Endodermal cell (in vitro differentiated cells): ENCODE data around the gene TBC1D4. TPM values are rescaled to one million over a fixed set of nuclear protein-coding genes. Genes with fewer than 3 reads are reported as not detected.

Source experiments
- DNase-seq: peaks from one replicate; pipeline ENCODE4 v3.0.0-alpha.2; 2017
- H3K27ac ChIP-seq: 2 replicates; pipeline ENCODE4 v1.5.1; 2013; ENCODE audit warnings: mild to moderate bottlenecking, low read depth, low read length, moderate library complexity
- H3K27me3 ChIP-seq: 2 replicates; pipeline ENCODE4 v1.6.1; 2013; ENCODE audit warnings: mild to moderate bottlenecking, low read length, moderate library complexity; ENCODE audit not compliant: insufficient read depth, control insufficient read depth, poor library complexity, severe bottlenecking
- H3K36me3 ChIP-seq: 2 replicates; pipeline ENCODE4 v1.7.0; 2013; ENCODE audit warnings: mild to moderate bottlenecking, low read length, moderate library complexity; ENCODE audit not compliant: control insufficient read depth, insufficient read depth
- H3K4me1 ChIP-seq: one replicate; pipeline ENCODE4 v1.7.0; 2013; ENCODE audit warnings: low read length; ENCODE audit not compliant: control insufficient read depth, insufficient read depth
- H3K4me3 ChIP-seq: 2 replicates; pipeline ENCODE4 v1.5.1; 2013; ENCODE audit warnings: mild to moderate bottlenecking, low read length, moderate library complexity
- H3K9ac ChIP-seq: 2 replicates; pipeline ENCODE4 v1.6.1; 2013; ENCODE audit warnings: mild to moderate bottlenecking, low read length, moderate library complexity; ENCODE audit not compliant: poor library complexity, severe bottlenecking; ENCODE audit errors: extremely low read depth
- H3K9me3 ChIP-seq: 2 replicates; pipeline ENCODE4 v1.6.1; 2013; ENCODE audit warnings: mild to moderate bottlenecking, low read length, moderate library complexity; ENCODE audit not compliant: control insufficient read depth
- H3K27ac Mint-ChIP-seq: 2 replicates; pipeline ENCODE4 v1.8.0; 2020; ENCODE audit warnings: mixed read lengths
- H3K27me3 Mint-ChIP-seq: 2 replicates; pipeline ENCODE4 v1.8.0; 2021; ENCODE audit warnings: mild to moderate bottlenecking, mixed read lengths; ENCODE audit not compliant: insufficient read depth
- H3K36me3 Mint-ChIP-seq: 2 replicates; pipeline ENCODE4 v1.8.0; 2020; ENCODE audit warnings: low read depth, mixed read lengths
- H3K4me1 Mint-ChIP-seq: 2 replicates; pipeline ENCODE4 v1.8.0; 2020; ENCODE audit warnings: mixed read lengths
- H3K4me3 Mint-ChIP-seq: 2 replicates; pipeline ENCODE4 v1.8.0; 2020; ENCODE audit warnings: mild to moderate bottlenecking, moderate library complexity, mixed read lengths
- H3K9me3 Mint-ChIP-seq: 2 replicates; pipeline ENCODE4 v1.8.0; 2020; ENCODE audit warnings: mild to moderate bottlenecking, mixed read lengths
- CTCF ChIP-seq: fragments of 200-600 bp; sonication (generic); conservative IDR thresholded peaks from 2 replicates; pipeline ENCODE4 v1.5.0; 2021; ENCODE audit warnings: antibody characterized with exemption, mild to moderate bottlenecking
- WGBS, 2 experiments: methylation state at CpG; one replicate each; pipeline versions ENCODE4 v1.1.5 to v1.1.7; 2013; ENCODE audit warnings: missing lambda C conversion rate in 2 of 2, mixed read lengths in 1 of 2; ENCODE audit not compliant: insufficient coverage in 1 of 2, insufficient read length in 1 of 2; 5-methylcytosine and 5-hydroxymethylcytosine counted together
- total RNA-seq, 2 donors: library from RNA; stranded (reverse); fragmentation: NEBNext Ultra II Directional in 1 of 2; extraction: Animal tissue kit (Norgen Biotek cat#: 25700) in 1 of 2; gene quantifications; 2 replicates in 1 of 2; 3 replicates in 1 of 2; pipeline ENCODE4 v1.2.1, GENCODE V29; 2021

The TBC1D4 gene
- total RNA-seq, 2 donors from 2014 or later: 3.2 to 4.7 TPM

GRCh38 chr13:75479102-75479740 lies 2.7 kb downstream of the TBC1D4 start:
- Histone ChIP-seq H3K27me3 (peaks cover 63% of the 10 kb centered on the region), H3K36me3 (no peaks in the 10 kb centered on the region), H3K9me3 (no peaks in the 10 kb centered on the region), H3K4me3 (no peak overlapping the region), H3K4me1 (no peaks in the 10 kb centered on the region), H3K27ac (no peak overlapping the region), H3K9ac (no peak overlapping the region)
- Mint-ChIP-seq H3K4me1 (peaks cover 7% of the 10 kb centered on the region), H3K36me3 (no peaks in the 10 kb centered on the region), H3K4me3 (no peak overlapping the region), H3K9me3 (no peaks in the 10 kb centered on the region), H3K27me3 (peaks cover 64% of the 10 kb centered on the region), H3K27ac (no peak overlapping the region)
- 95 to 100% methylated on average over 1 to 5 of the region's 5 CpGs for WGBS, 2 experiments
- DNase-seq: no peak
- TF ChIP-seq CTCF: no peak

GRCh38 chr13:75478659-75479058 lies 3.3 kb downstream of the TBC1D4 start:
- WGBS, 2 experiments: 92 to 93% methylated on average over 4 of the region's 4 CpGs
- peaks cover 60% of the 10 kb centered on the region for H3K27me3 Mint-ChIP-seq
- no peaks in the 10 kb centered on the region for H3K9me3 Mint-ChIP-seq
- no peaks in the 10 kb centered on the region for H3K9me3 ChIP-seq
- DNase-seq: no peak
- H3K4me3 Mint-ChIP-seq: no peak overlapping the region
- H3K27me3 ChIP-seq: peaks cover 63% of the 10 kb centered on the region
- H3K4me3 ChIP-seq: no peak overlapping the region
- H3K4me1 Mint-ChIP-seq: peaks cover 7% of the 10 kb centered on the region
- no peaks in the 10 kb centered on the region for H3K36me3 Mint-ChIP-seq
- H3K36me3 ChIP-seq: no peaks in the 10 kb centered on the region
- no peaks in the 10 kb centered on the region for H3K4me1 ChIP-seq
- H3K9ac ChIP-seq: no peak overlapping the region
- H3K27ac Mint-ChIP-seq: no peak overlapping the region
- no peak overlapping the region for H3K27ac ChIP-seq
- TF ChIP-seq CTCF: no peak

GRCh38 chr13:75474956-75475355 lies 7.0 kb downstream of the TBC1D4 start:
- no peak overlapping the region for H3K27ac ChIP-seq
- peaks cover 3% of the 10 kb centered on the region for H3K4me1 Mint-ChIP-seq
- 92 to 100% methylated on average over 1 to 2 of the region's 2 CpGs for WGBS, 2 experiments
- no peaks in the 10 kb centered on the region for H3K9me3 Mint-ChIP-seq
- H3K27ac Mint-ChIP-seq: no peak overlapping the region
- no peak overlapping the region for H3K9ac ChIP-seq
- no peak overlapping the region for H3K4me3 ChIP-seq
- no peak for TF ChIP-seq CTCF
- no peak for DNase-seq
- H3K27me3 Mint-ChIP-seq: peaks cover 39% of the 10 kb centered on the region
- no peaks in the 10 kb centered on the region for H3K36me3 Mint-ChIP-seq
- no peaks in the 10 kb centered on the region for H3K9me3 ChIP-seq
- no peaks in the 10 kb centered on the region for H3K4me1 ChIP-seq
- H3K36me3 ChIP-seq: no peaks in the 10 kb centered on the region
- peaks cover 60% of the 10 kb centered on the region for H3K27me3 ChIP-seq
- no peak overlapping the region for H3K4me3 Mint-ChIP-seq
